ENCODE data around the gene SDR9C7. TPM values are rescaled to one million over a fixed set of nuclear protein-coding genes. Genes with fewer than 3 reads are reported as not detected.
"Not testable (repeated sequence)": the region's sequence is repeated elsewhere in the genome, so short reads cannot be mapped to it uniquely, and the experiment has no call there.

The SDR9C7 gene
- polyA plus RNA-seq, 1 donor from 2014 or later, result 0.63 TPM

DNA sequence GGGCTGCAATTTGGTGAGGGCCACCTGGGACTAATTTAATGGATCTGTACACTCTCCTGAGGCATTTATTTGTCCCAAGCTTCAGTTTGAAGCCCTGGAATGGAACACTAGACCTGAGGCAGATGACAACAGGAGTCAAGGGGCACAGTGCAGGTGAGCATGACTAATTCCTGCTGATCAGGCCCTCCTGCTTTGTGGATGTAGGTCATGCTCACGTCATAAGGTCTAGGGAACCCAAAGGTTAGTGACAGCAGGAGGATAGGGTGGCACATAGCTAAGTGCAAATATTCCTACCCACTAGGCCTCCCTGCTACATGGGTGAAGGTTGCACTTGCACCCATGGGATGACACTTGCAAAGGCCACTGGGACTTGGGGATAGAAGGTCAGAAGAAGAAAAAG is 30.8 kb downstream of the SDR9C7 start:
- no peak overlapping the region for H3K4me3 ChIP-seq (ENCODE audit: low read length)
- H3K27me3 ChIP-seq (ENCODE audit: insufficient read depth, low read depth, low read length), result no peaks in the 10 kb centered on the region
- H3F3A ChIP-seq (ENCODE audit: insufficient read depth, low read length, poor library complexity, severe bottlenecking), result no peaks in the 10 kb centered on the region
- H3K79me2 ChIP-seq (replicated peaks; ENCODE audit: insufficient read depth, low read length), result no peaks in the 10 kb centered on the region
- no peaks in the 10 kb centered on the region for H3K9me2 ChIP-seq (ENCODE audit: insufficient read depth, low read length)
- H4K20me1 ChIP-seq (ENCODE audit: insufficient read depth), result no peaks in the 10 kb centered on the region
- H3K36me3 ChIP-seq (ENCODE audit: insufficient read depth, low read length), result no peaks in the 10 kb centered on the region
- H3K4me2 ChIP-seq (ENCODE audit: low read length), result no peak overlapping the region
- H3K27ac ChIP-seq (ENCODE audit: low read length), result no peak overlapping the region
- no peak for TF ChIP-seq POLR2AphosphoS5 (IDR thresholded peaks at IDR 0.05)
- TF ChIP-seq SMC3 (conservative IDR thresholded peaks at IDR 0.05; ENCODE audit: poor library complexity), result no peak
- TF ChIP-seq, protein P1, sequence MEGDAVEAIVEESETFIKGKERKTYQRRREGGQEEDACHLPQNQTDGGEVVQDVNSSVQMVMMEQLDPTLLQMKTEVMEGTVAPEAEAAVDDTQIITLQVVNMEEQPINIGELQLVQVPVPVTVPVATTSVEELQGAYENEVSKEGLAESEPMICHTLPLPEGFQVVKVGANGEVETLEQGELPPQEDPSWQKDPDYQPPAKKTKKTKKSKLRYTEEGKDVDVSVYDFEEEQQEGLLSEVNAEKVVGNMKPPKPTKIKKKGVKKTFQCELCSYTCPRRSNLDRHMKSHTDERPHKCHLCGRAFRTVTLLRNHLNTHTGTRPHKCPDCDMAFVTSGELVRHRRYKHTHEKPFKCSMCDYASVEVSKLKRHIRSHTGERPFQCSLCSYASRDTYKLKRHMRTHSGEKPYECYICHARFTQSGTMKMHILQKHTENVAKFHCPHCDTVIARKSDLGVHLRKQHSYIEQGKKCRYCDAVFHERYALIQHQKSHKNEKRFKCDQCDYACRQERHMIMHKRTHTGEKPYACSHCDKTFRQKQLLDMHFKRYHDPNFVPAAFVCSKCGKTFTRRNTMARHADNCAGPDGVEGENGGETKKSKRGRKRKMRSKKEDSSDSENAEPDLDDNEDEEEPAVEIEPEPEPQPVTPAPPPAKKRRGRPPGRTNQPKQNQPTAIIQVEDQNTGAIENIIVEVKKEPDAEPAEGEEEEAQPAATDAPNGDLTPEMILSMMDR (IDR thresholded peaks at IDR 0.05; ENCODE audit: poor library complexity, severe bottlenecking), result no peak
- TF ChIP-seq EZH2 (IDR thresholded peaks at IDR 0.05; ENCODE audit: borderline replicate concordance, insufficient read depth, low read length, poor library complexity, severe bottlenecking), result no peak
- TF ChIP-seq, protein P2, sequence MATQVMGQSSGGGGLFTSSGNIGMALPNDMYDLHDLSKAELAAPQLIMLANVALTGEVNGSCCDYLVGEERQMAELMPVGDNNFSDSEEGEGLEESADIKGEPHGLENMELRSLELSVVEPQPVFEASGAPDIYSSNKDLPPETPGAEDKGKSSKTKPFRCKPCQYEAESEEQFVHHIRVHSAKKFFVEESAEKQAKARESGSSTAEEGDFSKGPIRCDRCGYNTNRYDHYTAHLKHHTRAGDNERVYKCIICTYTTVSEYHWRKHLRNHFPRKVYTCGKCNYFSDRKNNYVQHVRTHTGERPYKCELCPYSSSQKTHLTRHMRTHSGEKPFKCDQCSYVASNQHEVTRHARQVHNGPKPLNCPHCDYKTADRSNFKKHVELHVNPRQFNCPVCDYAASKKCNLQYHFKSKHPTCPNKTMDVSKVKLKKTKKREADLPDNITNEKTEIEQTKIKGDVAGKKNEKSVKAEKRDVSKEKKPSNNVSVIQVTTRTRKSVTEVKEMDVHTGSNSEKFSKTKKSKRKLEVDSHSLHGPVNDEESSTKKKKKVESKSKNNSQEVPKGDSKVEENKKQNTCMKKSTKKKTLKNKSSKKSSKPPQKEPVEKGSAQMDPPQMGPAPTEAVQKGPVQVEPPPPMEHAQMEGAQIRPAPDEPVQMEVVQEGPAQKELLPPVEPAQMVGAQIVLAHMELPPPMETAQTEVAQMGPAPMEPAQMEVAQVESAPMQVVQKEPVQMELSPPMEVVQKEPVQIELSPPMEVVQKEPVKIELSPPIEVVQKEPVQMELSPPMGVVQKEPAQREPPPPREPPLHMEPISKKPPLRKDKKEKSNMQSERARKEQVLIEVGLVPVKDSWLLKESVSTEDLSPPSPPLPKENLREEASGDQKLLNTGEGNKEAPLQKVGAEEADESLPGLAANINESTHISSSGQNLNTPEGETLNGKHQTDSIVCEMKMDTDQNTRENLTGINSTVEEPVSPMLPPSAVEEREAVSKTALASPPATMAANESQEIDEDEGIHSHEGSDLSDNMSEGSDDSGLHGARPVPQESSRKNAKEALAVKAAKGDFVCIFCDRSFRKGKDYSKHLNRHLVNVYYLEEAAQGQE (IDR thresholded peaks at IDR 0.05; ENCODE audit: borderline replicate concordance), result no peak
- TF ChIP-seq EP300 (conservative IDR thresholded peaks at IDR 0.05; ENCODE audit: poor library complexity, severe bottlenecking), result no peak
- no peak for TF ChIP-seq RAD21 (conservative IDR thresholded peaks at IDR 0.05)
- TF ChIP-seq MXI1 (conservative IDR thresholded peaks at IDR 0.05; ENCODE audit: poor library complexity, severe bottlenecking), result no peak
- no peak for TF ChIP-seq TAF1 (IDR thresholded peaks at IDR 0.05; ENCODE audit: low read depth)
- H2AFZ ChIP-seq (ENCODE audit: low read depth, low read length), result no peak overlapping the region
- no peak overlapping the region for H3K9ac ChIP-seq (ENCODE audit: low read length)
- no peaks in the 10 kb centered on the region for H3K9me3 ChIP-seq (ENCODE audit: low read length)

- not testable (repeated sequence) for H3K4me3 ChIP-seq (ENCODE audit: low read length); H3K9me3 ChIP-seq (ENCODE audit: low read length); H3K79me2 ChIP-seq (replicated peaks; ENCODE audit: insufficient read depth, low read length); H3K4me2 ChIP-seq (ENCODE audit: low read length); H3K9ac ChIP-seq (ENCODE audit: low read length); H3K27ac ChIP-seq (ENCODE audit: low read length); H3F3A ChIP-seq (ENCODE audit: insufficient read depth, low read length, poor library complexity, severe bottlenecking); H3K27me3 ChIP-seq (ENCODE audit: insufficient read depth, low read depth, low read length); H3K36me3 ChIP-seq (ENCODE audit: insufficient read depth, low read length); H4K20me1 ChIP-seq (ENCODE audit: insufficient read depth); H3K9me2 ChIP-seq (ENCODE audit: insufficient read depth, low read length); H2AFZ ChIP-seq (ENCODE audit: low read depth, low read length)
These were observed 32.9 kb downstream of the SDR9C7 start for GRCh38 chr12:56901313-56901712.

DNA sequence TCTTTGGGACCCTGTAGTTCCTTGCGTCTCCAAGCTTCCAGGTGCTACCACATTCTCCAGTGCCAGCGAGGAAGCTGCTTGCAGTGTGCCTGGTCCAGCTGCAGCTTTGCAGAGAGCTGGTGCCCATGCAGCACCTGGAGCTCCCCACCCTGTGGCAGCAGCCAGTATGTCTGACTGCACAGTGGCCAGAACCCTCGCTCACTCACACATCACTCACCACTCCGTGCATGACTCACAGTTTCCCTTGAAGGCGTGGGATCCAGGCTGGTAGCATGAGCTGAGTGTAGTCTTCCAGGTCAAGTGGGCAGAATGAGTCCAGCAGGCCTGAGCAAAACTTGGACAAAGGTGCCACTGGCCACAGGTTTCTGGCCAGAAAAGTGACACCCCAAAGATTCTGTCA is 33.6 kb downstream of the SDR9C7 start:
- no peak overlapping the region for H3K4me3 ChIP-seq (ENCODE audit: low read length)
- H3K9me3 ChIP-seq (ENCODE audit: low read length), result no peaks in the 10 kb centered on the region
- H3K27ac ChIP-seq (ENCODE audit: low read length), result no peak overlapping the region

More for the DNA sequence above, 33.6 kb downstream of the SDR9C7 start:
- Histone ChIP-seq H4K20me1 (ENCODE audit: insufficient read depth) (no peaks in the 10 kb centered on the region), H3K9ac (ENCODE audit: low read length) (no peak overlapping the region), H2AFZ (ENCODE audit: low read depth, low read length) (no peak overlapping the region), H3K9me2 (ENCODE audit: insufficient read depth, low read length) (no peaks in the 10 kb centered on the region), H3K79me2 (replicated peaks; ENCODE audit: insufficient read depth, low read length) (no peaks in the 10 kb centered on the region), H3F3A (ENCODE audit: insufficient read depth, low read length, poor library complexity, severe bottlenecking) (no peaks in the 10 kb centered on the region), H3K27me3 (ENCODE audit: insufficient read depth, low read depth, low read length) (no peaks in the 10 kb centered on the region), H3K36me3 (ENCODE audit: insufficient read depth, low read length) (no peaks in the 10 kb centered on the region), H3K4me2 (ENCODE audit: low read length) (no peak overlapping the region)
- TF ChIP-seq SMC3 (conservative IDR thresholded peaks at IDR 0.05; ENCODE audit: poor library complexity), result no peak
- TF ChIP-seq, protein P2 (IDR thresholded peaks at IDR 0.05; ENCODE audit: borderline replicate concordance), result no peak
- TF ChIP-seq EP300 (conservative IDR thresholded peaks at IDR 0.05; ENCODE audit: poor library complexity, severe bottlenecking), result no peak
- no peak for TF ChIP-seq MXI1 (conservative IDR thresholded peaks at IDR 0.05; ENCODE audit: poor library complexity, severe bottlenecking)
- TF ChIP-seq RAD21 (conservative IDR thresholded peaks at IDR 0.05), result no peak
- no peak for TF ChIP-seq TAF1 (IDR thresholded peaks at IDR 0.05; ENCODE audit: low read depth)
- TF ChIP-seq, protein P1 (IDR thresholded peaks at IDR 0.05; ENCODE audit: poor library complexity, severe bottlenecking), result no peak
- TF ChIP-seq POLR2AphosphoS5 (IDR thresholded peaks at IDR 0.05), result no peak
- no peak for TF ChIP-seq EZH2 (IDR thresholded peaks at IDR 0.05; ENCODE audit: borderline replicate concordance, insufficient read depth, low read length, poor library complexity, severe bottlenecking)

Data from neural cell (in vitro differentiated cells).